Right cardiac atrium (tissue), 5 donors: ENCODE data around the gene EXOC3L1. TPM values are rescaled to one million over a fixed set of nuclear protein-coding genes. Genes with fewer than 3 reads are reported as not detected.

ENCODE experiments used
- ATAC-seq, 2 donors: fragments of 200-7000 bp; cut with Tn5 transposase; one replicate each; pipeline versions ENCODE4 v1.8.0 to v1.9.1; 2020; ENCODE audit warnings: moderate library complexity in 2 of 2, mild to moderate bottlenecking in 1 of 2
- DNase-seq, 3 donors: peaks; one replicate each; pipeline ENCODE4 v3.0.0-alpha.2; 2020
- H3K27ac ChIP-seq: one replicate; pipeline ENCODE4 v1.5.1; 2013; ENCODE audit warnings: mild to moderate bottlenecking, low read length, control low read depth, moderate library complexity
- H3K27me3 ChIP-seq: one replicate; pipeline ENCODE4 v1.6.1; 2013; ENCODE audit not compliant: control insufficient read depth, insufficient read depth
- H3K4me1 ChIP-seq: one replicate; pipeline ENCODE4 v1.6.1; 2013; ENCODE audit warnings: low read length; ENCODE audit not compliant: control insufficient read depth, insufficient read depth
- H3K4me3 ChIP-seq: one replicate; pipeline ENCODE4 v1.5.1; 2013; ENCODE audit warnings: low read length, control low read depth
- H3K9me3 ChIP-seq: one replicate; pipeline ENCODE4 v1.6.1; 2013; ENCODE audit warnings: low read length; ENCODE audit not compliant: control insufficient read depth
- WGBS: extraction: QIAGEN DNeasy Blood & Tissue Kit; methylation state at CpG from one replicate; pipeline ENCODE4 v1.1.7; 2013; 5-methylcytosine and 5-hydroxymethylcytosine counted together
- intact Hi-C, 4 donors: fragments of 100-400 bp; cut with DNase I; formaldehyde crosslinking; loops; one replicate each; pipeline versions ENCODE4 v1.11.0 to v1.14.0; 2022 to 2023
- polyA plus RNA-seq: library from polyadenylated mRNA; stranded (reverse); fragments of 200-250 nt; gene quantifications from one replicate; pipeline ENCODE4 v1.2.3, GENCODE V29; 2013
- total RNA-seq, 4 donors: library from RNA; stranded (reverse); fragmentation: NEBNext Ultra II Directional; extraction: Animal tissue kit (Norgen Biotek cat#: 25700); gene quantifications; one replicate each; pipeline ENCODE4 v1.2.1, GENCODE V29; 2021
- donor health status: healthy with polysubstance abuse.
- donor health status: DM: no; HTN: yes; CAD: no.
- donor health status: DM: no; HTN: no; CAD: no.
- donor health status: DM: no; HTN: yes; CAD: no; lungs with severe emphysema.
- donor health status: DM: yes; HTN: yes; CAD: no.

The EXOC3L1 gene
- total and polyA plus RNA-seq, 5 donors, result 1.3 to 3.2 (median 2.4) TPM

DNA sequence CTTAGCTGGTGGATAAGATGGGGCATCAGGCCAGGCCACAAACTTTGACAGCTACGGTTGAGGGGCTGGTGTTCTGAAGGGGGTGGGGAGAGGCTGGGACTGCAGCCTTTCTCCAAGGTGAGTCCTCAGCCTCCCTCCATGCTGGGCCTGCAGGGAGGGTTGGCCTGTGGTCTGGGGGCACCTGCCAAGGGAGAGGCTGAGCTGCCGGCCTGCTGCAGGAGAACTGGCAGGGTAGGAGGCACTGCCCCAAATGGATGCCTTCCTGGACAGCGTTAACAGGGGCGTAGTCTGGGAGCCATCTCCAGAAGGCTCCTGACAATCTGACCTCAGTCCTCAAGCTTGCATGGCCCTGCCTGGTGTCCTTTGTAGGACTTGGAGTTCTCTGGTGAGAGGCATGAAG, 14.1 kb upstream of the EXOC3L1 start:
- 74% methylated on average over 4 of the region's 4 CpGs for WGBS
- intact Hi-C loops, result no loop called here
- H3K27me3 ChIP-seq, result no peaks in the 10 kb centered on the region
- H3K4me3 ChIP-seq, result no peak overlapping the region
- DNase-seq, result no peak
- H3K9me3 ChIP-seq, result no peaks in the 10 kb centered on the region
- no peak overlapping the region for H3K27ac ChIP-seq
- ATAC-seq, result no peak
- no peaks in the 10 kb centered on the region for H3K4me1 ChIP-seq

GRCh38 chr16:67202956-67203493, 13.1 kb upstream of the EXOC3L1 start:
- Histone ChIP-seq H3K27ac (no peak overlapping the region), H3K9me3 (no peaks in the 10 kb centered on the region), H3K4me3 (no peak overlapping the region), H3K4me1 (no peaks in the 10 kb centered on the region), H3K27me3 (no peaks in the 10 kb centered on the region)
- 90% methylated on average over 23 of the region's 23 CpGs for WGBS
- intact Hi-C loops, result no loop called here
- DNase-seq (peak in 1 of 3 donors; percentile 60), ATAC-seq (no peak)

DNA sequence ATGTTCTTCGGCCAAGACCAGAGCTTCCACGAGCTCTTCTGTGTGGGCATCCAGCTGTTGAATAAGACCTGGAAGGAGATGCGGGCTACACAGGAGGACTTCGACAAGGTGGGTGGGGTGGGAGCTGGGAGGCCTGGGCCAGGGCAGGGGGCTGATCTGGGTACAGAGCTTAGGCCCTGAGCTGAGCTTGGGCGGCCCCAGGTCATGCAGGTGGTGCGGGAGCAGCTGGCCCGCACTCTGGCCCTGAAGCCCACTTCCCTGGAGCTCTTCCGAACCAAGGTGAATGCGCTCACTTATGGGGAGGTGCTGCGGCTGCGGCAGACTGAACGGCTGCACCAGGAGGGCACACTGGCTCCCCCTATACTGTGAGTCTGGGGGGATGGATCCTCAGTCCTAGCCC, 12.5 kb upstream of the EXOC3L1 start:
- no peak overlapping the region for H3K27ac ChIP-seq
- H3K4me1 ChIP-seq, result no peaks in the 10 kb centered on the region
- WGBS, result 91% methylated on average over 12 of the region's 12 CpGs
- DNase-seq (peak in 1 of 3 donors; percentile 37), ATAC-seq (no peak)
- H3K27me3 ChIP-seq, result no peaks in the 10 kb centered on the region
- intact Hi-C loops, result no loop called here
- no peaks in the 10 kb centered on the region for H3K9me3 ChIP-seq
- H3K4me3 ChIP-seq, result no peak overlapping the region

DNA sequence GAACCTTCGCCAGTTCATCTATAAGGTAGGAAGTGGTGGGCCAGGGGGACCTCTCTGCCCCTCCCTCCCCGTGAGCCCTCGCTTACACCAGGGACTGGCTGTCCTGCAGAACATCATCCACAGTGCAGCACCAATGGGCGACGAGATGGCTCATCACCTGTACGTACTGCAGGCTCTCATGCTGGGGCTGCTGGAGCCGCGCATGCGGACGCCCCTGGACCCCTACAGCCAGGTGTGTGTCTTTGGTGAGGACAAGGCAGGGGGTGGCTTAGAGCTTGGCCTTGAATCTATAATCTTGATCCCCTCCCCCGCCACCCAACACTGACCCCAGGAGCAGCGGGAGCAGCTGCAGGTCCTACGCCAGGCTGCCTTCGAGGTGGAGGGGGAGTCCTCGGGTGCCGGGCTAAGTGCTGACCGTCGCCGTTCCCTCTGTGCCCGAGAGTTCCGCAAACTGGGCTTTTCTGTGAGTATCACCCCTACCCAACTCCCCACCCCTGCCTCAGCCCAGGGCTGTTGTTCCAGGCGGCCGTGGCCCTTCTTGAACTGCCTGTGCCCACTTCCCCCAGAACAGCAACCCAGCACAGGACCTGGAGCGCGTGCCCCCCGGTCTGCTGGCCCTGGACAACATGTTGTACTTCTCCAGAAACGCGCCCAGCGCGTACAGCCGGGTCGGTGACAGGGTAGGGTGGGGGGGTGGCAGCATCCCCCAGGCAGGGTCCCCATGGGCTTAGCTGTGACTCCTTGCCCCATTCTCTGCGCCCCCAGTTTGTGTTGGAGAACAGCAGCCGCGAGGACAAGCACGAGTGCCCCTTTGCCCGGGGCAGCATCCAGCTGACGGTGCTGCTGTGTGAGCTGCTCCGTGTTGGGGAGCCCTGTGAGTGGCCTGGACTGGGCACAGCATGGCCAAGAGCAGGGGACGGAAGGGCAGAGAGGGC, 11.7 kb upstream of the EXOC3L1 start:
- no peak for ATAC-seq
- WGBS, result 94% methylated on average over 40 of the region's 40 CpGs
- H3K9me3 ChIP-seq, result no peaks in the 10 kb centered on the region

DNA sequence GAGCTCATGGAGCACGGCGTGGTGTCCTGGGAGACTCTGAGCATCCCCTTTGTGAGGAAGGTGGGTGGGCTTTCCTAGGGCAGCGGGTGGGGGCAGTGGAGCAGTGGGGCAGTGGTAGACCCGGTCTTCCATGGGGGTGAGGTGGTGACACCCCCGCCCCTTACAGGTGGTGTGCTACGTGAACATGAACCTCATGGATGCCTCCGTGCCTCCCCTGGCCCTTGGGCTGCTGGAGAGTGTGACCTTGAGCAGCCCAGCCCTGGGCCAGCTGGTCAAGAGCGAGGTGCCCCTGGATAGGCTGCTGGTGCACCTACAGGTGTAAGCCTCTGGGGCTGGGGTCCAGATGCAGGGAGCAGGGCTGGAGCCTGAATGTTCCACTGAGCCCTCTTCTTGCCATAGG, 10.6 kb upstream of the EXOC3L1 start:
- H3K9me3 ChIP-seq, result no peaks in the 10 kb centered on the region
- no peaks in the 10 kb centered on the region for H3K4me1 ChIP-seq
- DNase-seq (peak in 2 of 3 donors; percentile 23 to 61), ATAC-seq (no peak)
- H3K4me3 ChIP-seq, result no peak overlapping the region
- no peaks in the 10 kb centered on the region for H3K27me3 ChIP-seq
- intact Hi-C loops, result no loop called here
- 88% methylated on average over 8 of the region's 8 CpGs for WGBS
- no peak overlapping the region for H3K27ac ChIP-seq

More for the DNA sequence above, 11.7 kb upstream of the EXOC3L1 start:
- H3K27me3 ChIP-seq, result no peaks in the 10 kb centered on the region
- no peaks in the 10 kb centered on the region for H3K4me1 ChIP-seq
- no peak overlapping the region for H3K27ac ChIP-seq
- intact Hi-C loops, result no loop called here
- H3K4me3 ChIP-seq, result no peak overlapping the region
- peak in 1 of 3 donors; percentile 61 for DNase-seq

DNA sequence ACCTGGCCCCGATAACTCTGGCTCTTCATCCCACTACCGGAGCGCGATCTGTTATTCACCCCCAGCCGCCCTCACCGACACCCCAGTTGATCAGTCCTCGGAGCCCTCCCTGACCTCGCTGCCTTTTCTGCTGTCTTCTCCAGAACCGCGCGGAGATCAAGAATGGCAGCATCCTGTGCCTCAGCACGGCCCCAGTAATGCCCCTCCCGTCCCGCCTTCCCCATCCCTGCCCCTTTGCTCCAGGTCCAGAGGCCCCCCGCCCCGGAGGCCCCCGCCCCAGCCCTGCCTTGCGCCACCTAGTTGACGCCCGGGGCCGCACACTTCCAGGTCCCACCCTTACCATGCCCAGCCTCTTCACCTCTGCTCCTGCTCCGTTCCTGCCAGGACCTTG, 9.9 kb upstream of the EXOC3L1 start:
- intact Hi-C loops, result no loop called here
- H3K27me3 ChIP-seq, result no peaks in the 10 kb centered on the region
- no peak overlapping the region for H3K27ac ChIP-seq
- ATAC-seq (no peak), DNase-seq (peak in 1 of 3 donors; percentile 57)
- no peaks in the 10 kb centered on the region for H3K4me1 ChIP-seq
- no peak overlapping the region for H3K4me3 ChIP-seq
- WGBS, result 43% methylated on average over 22 of the region's 22 CpGs
- no peaks in the 10 kb centered on the region for H3K9me3 ChIP-seq

DNA sequence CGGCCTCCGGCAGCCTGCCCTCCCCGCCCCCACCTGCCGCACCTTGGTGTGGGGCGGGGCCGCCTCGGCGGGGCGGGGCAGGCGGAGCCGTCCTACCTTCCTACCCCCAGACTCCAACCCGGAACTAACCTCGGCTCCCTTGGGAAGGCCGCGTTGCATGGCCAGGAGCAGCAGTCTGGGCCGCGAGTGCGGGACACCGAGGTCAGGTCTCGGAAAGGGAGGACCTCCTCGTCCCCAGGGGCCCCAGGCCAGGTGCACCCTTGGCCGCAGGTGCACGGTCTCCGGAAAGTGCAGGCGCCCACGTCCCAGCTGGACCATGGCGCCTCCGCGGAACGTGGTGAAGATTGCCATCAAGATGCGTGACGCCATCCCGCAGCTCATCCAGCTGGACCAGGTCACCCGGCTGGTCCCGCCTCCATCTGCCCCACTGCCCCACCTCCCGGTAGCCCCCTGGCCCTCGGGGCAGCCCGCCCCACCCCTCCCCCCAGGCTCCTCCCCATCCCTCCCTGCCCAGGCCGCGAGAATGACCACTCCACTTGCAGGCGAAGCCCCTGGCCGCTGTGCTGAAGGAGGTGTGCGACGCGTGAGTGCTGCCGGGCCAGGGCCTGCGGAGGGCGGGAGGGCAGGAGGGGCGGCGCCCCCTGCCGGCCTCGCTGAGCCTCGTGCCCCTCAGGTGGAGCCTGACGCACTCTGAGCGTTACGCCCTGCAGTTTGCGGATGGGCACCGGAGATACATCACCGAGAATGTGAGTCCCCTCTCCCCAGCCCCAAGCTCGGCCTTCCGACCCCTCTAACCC, 9.3 kb upstream of the EXOC3L1 start, which contains the start of gene ELMO3:
ELMO3 (plus strand) TSS at position 121 of the 797 bp plus-strand sequence; CDS start at position 317, 196 bp downstream.
- ATAC-seq, result peak; percentile 17 to 20
- H3K4me1 ChIP-seq, result no peaks in the 10 kb centered on the region

GRCh38 chr16:67198238-67198734, 8.3 kb upstream of the EXOC3L1 start:
- H3K27ac ChIP-seq, result no peak overlapping the region
- no peaks in the 10 kb centered on the region for H3K4me1 ChIP-seq
- intact Hi-C loops, result no loop called here
- no peaks in the 10 kb centered on the region for H3K9me3 ChIP-seq
- H3K4me3 ChIP-seq, result no peak overlapping the region
- 46% methylated on average over 12 of the region's 12 CpGs for WGBS
- H3K27me3 ChIP-seq, result no peaks in the 10 kb centered on the region
- DNase-seq (peak; percentile 52 to 77 (median 76)), ATAC-seq (peak; percentile 36 to 40)

More for the DNA sequence above, 9.3 kb upstream of the EXOC3L1 start, which contains the start of gene ELMO3:
- Histone ChIP-seq H3K27me3 (no peaks in the 10 kb centered on the region), H3K27ac (no peak within 1 kb of the TSS), H3K9me3 (no peaks in the 10 kb centered on the region), H3K4me3 (no peak within 1 kb of the TSS)
- WGBS, result 48% methylated on average over 61 of the region's 61 CpGs
- DNase-seq, result peak in 2 of 3 donors; percentile 60 to 75
- intact Hi-C loops, result no loop called here

GRCh38 chr16:67197704-67198103, 7.8 kb upstream of the EXOC3L1 start:
- H3K4me1 ChIP-seq, result peaks cover 4% of the 10 kb centered on the region

DNA sequence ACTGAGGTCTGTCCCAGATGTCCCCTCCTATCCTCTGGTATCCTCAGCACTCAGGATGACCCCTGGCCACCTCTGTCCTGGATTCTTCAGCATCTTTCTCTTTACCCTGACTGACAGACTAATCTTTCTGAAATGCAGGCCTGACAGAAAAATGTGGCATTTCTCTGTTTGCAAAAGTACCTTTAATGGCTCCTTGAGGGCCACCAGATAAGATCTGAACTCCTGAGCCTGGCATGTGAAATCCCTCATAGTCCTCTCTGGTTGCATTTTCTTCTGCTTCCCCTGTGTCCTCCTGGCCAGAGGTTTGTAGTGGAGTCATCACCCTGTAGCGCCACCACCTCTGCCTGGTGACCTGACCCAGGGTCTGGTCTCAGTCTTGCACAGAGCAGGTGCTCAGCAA, 6.9 kb upstream of the EXOC3L1 start:
- Histone ChIP-seq H3K27me3 (no peaks in the 10 kb centered on the region), H3K27ac (no peak overlapping the region), H3K4me1 (peaks cover 4% of the 10 kb centered on the region), H3K9me3 (no peaks in the 10 kb centered on the region), H3K4me3 (no peak overlapping the region)
- WGBS, result 90% methylated on average over 1 of the region's 1 CpG
- ATAC-seq, result no peak
- intact Hi-C loops, result no loop called here
- no peak for DNase-seq

More at GRCh38 chr16:67197704-67198103, 7.8 kb upstream of the EXOC3L1 start:
- DNase-seq, result no peak
- WGBS, result 68% methylated on average over 6 of the region's 6 CpGs
- Histone ChIP-seq H3K9me3 (no peaks in the 10 kb centered on the region), H3K27me3 (no peaks in the 10 kb centered on the region), H3K27ac (no peak overlapping the region), H3K4me3 (no peak overlapping the region)
- intact Hi-C loops, result no loop called here
- ATAC-seq, result no peak
